Mesenchymal stem cell (in vitro differentiated cells and primary cell): Measurements from ENCODE around the gene SHISA3.

ENCODE experiments used
- DNase-seq: peaks from one replicate; pipeline ENCODE4 v3.0.0-alpha.2; 2013
- H2AFZ ChIP-seq: one replicate; pipeline ENCODE4 v1.6.1; 2013; ENCODE audit warnings: low read depth, mild to moderate bottlenecking, control low read depth, inconsistent platforms, low read length, moderate library complexity
- H2AK5ac ChIP-seq: 2 replicates; pipeline ENCODE4 v1.6.1; 2013; ENCODE audit warnings: low read length, moderate library complexity, mild to moderate bottlenecking, inconsistent platforms; ENCODE audit not compliant: severe bottlenecking
- H2BK120ac ChIP-seq: one replicate; pipeline ENCODE4 v1.6.1; 2013; ENCODE audit warnings: low read depth, mild to moderate bottlenecking, inconsistent platforms, low read length, moderate library complexity
- H2BK12ac ChIP-seq, 2 experiments: one replicate each; pipeline ENCODE4 v1.6.1; 2013; ENCODE audit warnings: inconsistent platforms in 2 of 2, low read length in 2 of 2, mild to moderate bottlenecking in 2 of 2, moderate library complexity in 2 of 2, control low read depth in 1 of 2
- H2BK15ac ChIP-seq: one replicate; pipeline ENCODE4 v1.6.1; 2013; ENCODE audit warnings: mild to moderate bottlenecking, low read depth, inconsistent platforms; ENCODE audit not compliant: poor library complexity, severe bottlenecking
- H2BK5ac ChIP-seq: 2 replicates; pipeline ENCODE4 v1.6.1; 2013; ENCODE audit warnings: low read depth, mild to moderate bottlenecking, low read length, control low read depth, inconsistent platforms; ENCODE audit not compliant: poor library complexity, severe bottlenecking
- H3K14ac ChIP-seq, 2 experiments: one replicate each; pipeline ENCODE4 v1.6.1; 2013; ENCODE audit warnings: inconsistent platforms in 2 of 2, low read length in 2 of 2, control low read depth in 1 of 2, mild to moderate bottlenecking in 1 of 2, moderate library complexity in 1 of 2
- H3K18ac ChIP-seq, 2 experiments: one replicate each; pipeline ENCODE4 v1.6.1; 2013; ENCODE audit warnings: inconsistent platforms in 2 of 2, low read length in 2 of 2, control low read depth in 1 of 2, low read depth in 1 of 2, mild to moderate bottlenecking in 1 of 2
- H3K23ac ChIP-seq, 2 experiments: one replicate each; pipeline ENCODE4 v1.6.1; 2013; ENCODE audit warnings: inconsistent platforms in 2 of 2, low read length in 2 of 2, mild to moderate bottlenecking in 2 of 2, moderate library complexity in 2 of 2, control low read depth in 1 of 2
- H3K27ac ChIP-seq: 2 replicates; pipeline ENCODE4 v1.5.1; 2013; ENCODE audit warnings: mild to moderate bottlenecking, moderate library complexity, low read length, control low read depth, inconsistent platforms; ENCODE audit not compliant: poor library complexity, severe bottlenecking
- H3K27me3 ChIP-seq, 2 experiments: 2 replicates each; pipeline versions ENCODE4 v1.6.1 to v1.7.0; 2013; ENCODE audit warnings: low read length in 2 of 2, mild to moderate bottlenecking in 2 of 2, moderate library complexity in 2 of 2, control low read depth in 1 of 2, inconsistent platforms in 1 of 2; ENCODE audit not compliant: control insufficient read depth in 1 of 2, insufficient read depth in 1 of 2
- H3K36me3 ChIP-seq, 2 experiments: 2 replicates each; pipeline versions ENCODE4 v1.6.1 to v1.7.0; 2013; ENCODE audit warnings: low read length in 2 of 2, control low read depth in 1 of 2, inconsistent platforms in 1 of 2, low read depth in 1 of 2, mild to moderate bottlenecking in 1 of 2; ENCODE audit not compliant: insufficient read depth in 2 of 2, control insufficient read depth in 1 of 2
- H3K4ac ChIP-seq, 2 experiments: one replicate each; pipeline ENCODE4 v1.6.1; 2013; ENCODE audit warnings: inconsistent platforms in 2 of 2, low read length in 2 of 2, mild to moderate bottlenecking in 2 of 2, moderate library complexity in 2 of 2, control low read depth in 1 of 2, low read depth in 1 of 2
- H3K4me1 ChIP-seq: 2 replicates; pipeline ENCODE4 v1.6.1; 2013; ENCODE audit warnings: low read depth, low read length, control low read depth; ENCODE audit not compliant: control insufficient read depth, insufficient read depth
- H3K4me2 ChIP-seq: 2 replicates; pipeline ENCODE4 v1.6.1; 2013; ENCODE audit warnings: low read length, mild to moderate bottlenecking, inconsistent platforms; ENCODE audit not compliant: poor library complexity, severe bottlenecking
- H3K4me3 ChIP-seq, 2 experiments: 2 replicates each; pipeline versions ENCODE4 v1.5.1 to v1.7.0; 2013; ENCODE audit warnings: low read length in 2 of 2, mild to moderate bottlenecking in 2 of 2, control low read depth in 1 of 2, low read depth in 1 of 2; ENCODE audit not compliant: insufficient read depth in 1 of 2
- H3K79me1 ChIP-seq: replicated peaks from 2 replicates; pipeline ENCODE4 v1.6.1; 2013; ENCODE audit warnings: mild to moderate bottlenecking, control low read depth, low read length, inconsistent platforms; ENCODE audit not compliant: poor library complexity, severe bottlenecking
- H3K9ac ChIP-seq: 2 replicates; pipeline ENCODE4 v1.7.0; 2013; ENCODE audit warnings: mild to moderate bottlenecking, low read length, moderate library complexity
- H3K9me3 ChIP-seq: 2 replicates; pipeline ENCODE4 v1.7.0; 2013; ENCODE audit warnings: mild to moderate bottlenecking, low read length; ENCODE audit not compliant: control insufficient read depth
- H4K8ac ChIP-seq: one replicate; pipeline ENCODE4 v1.6.1; 2013; ENCODE audit warnings: inconsistent platforms, mild to moderate bottlenecking, low read length, moderate library complexity
- H4K91ac ChIP-seq: one replicate; pipeline ENCODE4 v1.6.1; 2013; ENCODE audit warnings: mild to moderate bottlenecking, low read length, inconsistent platforms
- WGBS: methylation state at CpG from one replicate; pipeline ENCODE4 v1.1.7; 2013; ENCODE audit warnings: mixed read lengths; 5-methylcytosine and 5-hydroxymethylcytosine counted together

The SHISA3 gene

DNA sequence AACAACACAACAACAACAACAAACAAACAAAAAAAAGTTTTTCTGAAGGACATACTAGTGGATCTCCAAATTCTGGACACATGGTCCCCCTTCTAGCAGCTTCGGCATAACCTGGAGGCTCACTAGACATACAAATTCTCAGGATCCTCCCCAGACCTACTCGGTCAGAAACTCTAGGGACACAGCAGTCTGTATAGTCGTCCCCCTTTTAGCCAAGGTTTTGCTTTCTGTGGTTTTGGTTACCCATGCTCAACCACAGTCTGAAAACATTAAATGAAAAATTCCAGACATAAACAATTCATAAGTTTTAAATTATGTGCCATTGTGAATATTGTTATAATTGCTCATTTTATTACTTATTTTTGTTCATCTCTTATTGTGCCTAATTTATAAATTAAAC is 45.2 kb upstream of the SHISA3 start:
- H3K4me1 ChIP-seq: no peaks in the 10 kb centered on the region
- no peak overlapping the region for H3K4ac ChIP-seq
- no peak overlapping the region for H3K23ac ChIP-seq
- H4K8ac ChIP-seq: no peak overlapping the region
- H3K4me3 ChIP-seq: no peak overlapping the region
- no peak overlapping the region for H3K18ac ChIP-seq
- H2BK12ac ChIP-seq: no peak overlapping the region
- H3K27me3 ChIP-seq: no peaks in the 10 kb centered on the region
- H2BK5ac ChIP-seq: no peak overlapping the region
- no peak overlapping the region for H3K4me2 ChIP-seq
- no peak overlapping the region for H3K27ac ChIP-seq
- H3K9me3 ChIP-seq: no peaks in the 10 kb centered on the region
- H3K14ac ChIP-seq: no peak overlapping the region
- H3K36me3 ChIP-seq: no peaks in the 10 kb centered on the region
- DNase-seq: no peak
- no peaks in the 10 kb centered on the region for H3K79me1 ChIP-seq
- no peak overlapping the region for H3K9ac ChIP-seq
- H4K91ac ChIP-seq: no peak overlapping the region
- H2AK5ac ChIP-seq: no peak overlapping the region
- H2BK120ac ChIP-seq: no peak overlapping the region
- 87% methylated on average over 3 of the region's 3 CpGs for WGBS
- no peak overlapping the region for H2AFZ ChIP-seq
- H2BK15ac ChIP-seq: no peak overlapping the region

GRCh38 chr4:42357325-42357724 is 40.0 kb upstream of the SHISA3 start:
- H3K4me3 ChIP-seq: no peak overlapping the region
- no peak overlapping the region for H2AFZ ChIP-seq
- no peak overlapping the region for H2BK15ac ChIP-seq
- H3K9ac ChIP-seq: no peak overlapping the region
- no peak overlapping the region for H2BK12ac ChIP-seq
- no peak overlapping the region for H3K14ac ChIP-seq
- no peak overlapping the region for H3K18ac ChIP-seq
- H2BK120ac ChIP-seq: no peak overlapping the region
- peaks cover 2% of the 10 kb centered on the region for H3K4me1 ChIP-seq
- no peak overlapping the region for H2AK5ac ChIP-seq
- WGBS: 88% methylated on average over 4 of the region's 5 CpGs
- no peak overlapping the region for H3K4ac ChIP-seq
- no peak overlapping the region for H3K23ac ChIP-seq
- no peak for DNase-seq
- no peak overlapping the region for H2BK5ac ChIP-seq
- no peaks in the 10 kb centered on the region for H3K36me3 ChIP-seq
- no peak overlapping the region for H4K8ac ChIP-seq
- H4K91ac ChIP-seq: no peak overlapping the region
- H3K79me1 ChIP-seq: no peaks in the 10 kb centered on the region
- H3K27ac ChIP-seq: no peak overlapping the region
- H3K4me2 ChIP-seq: no peak overlapping the region
- no peaks in the 10 kb centered on the region for H3K9me3 ChIP-seq
- no peaks in the 10 kb centered on the region for H3K27me3 ChIP-seq

- peak overlapping the region in 1 of 2 experiments; percentile 78 for H3K4me3 ChIP-seq
- no peak overlapping the region for H2BK12ac ChIP-seq
- H3K79me1 ChIP-seq: no peaks in the 10 kb centered on the region
- H3K9me3 ChIP-seq: no peaks in the 10 kb centered on the region
- no peak overlapping the region for H4K91ac ChIP-seq
- no peak overlapping the region for H4K8ac ChIP-seq
- H3K18ac ChIP-seq: no peak overlapping the region
- H2BK15ac ChIP-seq: no peak overlapping the region
- H3K36me3 ChIP-seq: no peaks in the 10 kb centered on the region
- no peak overlapping the region for H3K4ac ChIP-seq
- H3K4me1 ChIP-seq: peaks cover 2% of the 10 kb centered on the region
- no peak overlapping the region for H3K14ac ChIP-seq
- DNase-seq: no peak
- no peak overlapping the region for H2BK120ac ChIP-seq
- 89% methylated on average over 5 of the region's 5 CpGs for WGBS
- no peak overlapping the region for H2AK5ac ChIP-seq
- no peak overlapping the region for H2AFZ ChIP-seq
- H3K27ac ChIP-seq: no peak overlapping the region
- no peaks in the 10 kb centered on the region for H3K27me3 ChIP-seq
- H3K9ac ChIP-seq: peak overlapping the region; percentile 82
- no peak overlapping the region for H3K23ac ChIP-seq
- no peak overlapping the region for H3K4me2 ChIP-seq
- H2BK5ac ChIP-seq: no peak overlapping the region
Measured at GRCh38 chr4:42359711-42360110, 37.6 kb upstream of the SHISA3 start.

DNA sequence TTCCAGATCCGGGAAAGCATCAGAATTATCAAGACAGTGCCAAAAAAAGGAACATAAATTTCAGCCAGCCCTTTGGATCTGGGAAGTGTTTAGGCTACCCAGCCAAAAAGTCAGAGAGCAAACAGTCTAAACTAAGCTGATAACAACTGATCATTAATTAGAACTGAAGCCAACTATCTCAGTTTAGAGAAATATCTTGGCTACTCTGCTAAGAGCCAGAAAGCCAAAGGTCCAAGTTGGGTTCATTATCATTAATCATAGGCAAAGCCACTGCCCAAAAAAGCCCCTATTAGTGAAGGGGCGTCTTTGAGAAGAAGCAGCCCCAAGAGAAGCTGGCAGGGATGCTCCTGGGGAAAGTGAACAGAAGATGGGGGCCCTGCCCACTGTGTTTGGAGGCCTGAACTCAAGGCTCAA is 37.0 kb upstream of the SHISA3 start:
- Histone ChIP-seq H3K4ac (no peak overlapping the region), H3K27ac (no peak overlapping the region), H4K8ac (no peak overlapping the region), H3K4me1 (peaks cover 2% of the 10 kb centered on the region), H3K27me3 (no peaks in the 10 kb centered on the region), H3K9ac (peak overlapping the region; percentile 82), H2BK5ac (no peak overlapping the region), H2BK120ac (no peak overlapping the region), H2AK5ac (no peak overlapping the region), H3K79me1 (no peaks in the 10 kb centered on the region), H3K36me3 (no peaks in the 10 kb centered on the region), H3K4me2 (no peak overlapping the region), H4K91ac (no peak overlapping the region), H3K4me3 (peak overlapping the region in 1 of 2 experiments; percentile 78), H2AFZ (no peak overlapping the region), H3K14ac (no peak overlapping the region), H3K23ac (no peak overlapping the region), H2BK15ac (no peak overlapping the region), H3K18ac (no peak overlapping the region), H2BK12ac (no peak overlapping the region), H3K9me3 (no peaks in the 10 kb centered on the region)
- DNase-seq: no peak
- WGBS: 47% methylated on average over 2 of the region's 2 CpGs
